ENCODE results near the gene GYPC. TPM values are rescaled to one million over a fixed set of nuclear protein-coding genes. Genes with fewer than 3 reads are reported as not detected.

GYPC gene, protein sequence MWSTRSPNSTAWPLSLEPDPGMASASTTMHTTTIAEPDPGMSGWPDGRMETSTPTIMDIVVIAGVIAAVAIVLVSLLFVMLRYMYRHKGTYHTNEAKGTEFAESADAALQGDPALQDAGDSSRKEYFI
- total RNA-seq (100 to 1,000 TPM; 148 to 157 TPM), total RNA-seq (30.1 to 163 (median 83.7) reads per million in 172 experiments)
- 149 TPM for polyA plus RNA-seq (2013, experiment 1 of 2)
- polyA plus RNA-seq (2013, experiment 2 of 2) = 119 TPM

DNA sequence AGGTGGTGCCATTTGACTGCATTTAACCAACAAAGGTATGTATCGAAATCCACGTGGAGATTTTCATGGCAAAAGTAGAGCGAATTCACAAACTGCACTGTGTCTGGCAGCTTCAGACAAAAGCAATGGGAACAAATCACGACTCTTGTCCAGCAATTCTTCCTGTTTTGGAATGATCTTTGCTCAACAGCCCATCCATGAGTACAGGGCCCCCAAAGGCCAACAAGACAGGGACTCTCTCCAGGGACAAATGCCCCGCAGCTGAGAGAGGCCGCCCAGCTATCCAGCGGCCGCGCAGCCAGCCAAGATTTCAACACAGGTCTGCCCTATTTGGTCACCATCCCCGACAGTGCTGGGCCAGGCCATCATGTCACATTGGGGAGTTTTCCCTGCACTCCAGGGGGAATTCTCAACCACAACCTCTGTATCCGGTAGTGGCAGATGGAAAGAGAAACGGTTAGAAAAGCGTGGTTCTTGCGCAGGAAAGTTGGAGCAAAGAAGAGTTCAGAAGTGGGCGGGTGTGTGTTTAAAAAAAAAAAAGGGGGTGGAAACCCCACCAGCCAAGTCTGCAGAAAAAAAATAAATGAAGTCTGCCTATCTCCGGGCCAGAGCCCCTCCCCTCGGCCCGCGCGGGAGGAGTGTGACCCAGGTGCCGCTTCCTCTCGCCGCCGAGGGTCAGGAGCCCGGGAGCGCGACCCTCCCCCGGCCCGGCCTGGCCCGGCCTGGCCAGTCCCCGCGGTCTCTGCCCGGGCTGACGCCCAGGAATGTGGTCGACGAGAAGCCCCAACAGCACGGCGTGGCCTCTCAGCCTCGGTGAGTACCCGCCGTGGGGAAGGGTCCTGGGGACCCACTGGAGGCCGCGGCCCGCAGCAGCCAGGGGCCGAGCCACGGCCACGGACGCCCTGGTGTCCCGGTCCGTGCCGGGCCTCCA, at the start of gene GYPC:
Gene GYPC (plus strand): TSS at position 659 of the 931 bp plus-strand sequence. CDS start 106 bp downstream, at position 765.
- peak within 1 kb of the TSS; percentile 98 for H3K27ac Mint-ChIP-seq
- peaks cover 57% of the 10 kb centered on the region for H3K4me1 Mint-ChIP-seq (ENCODE audit: low read depth)

DNA sequence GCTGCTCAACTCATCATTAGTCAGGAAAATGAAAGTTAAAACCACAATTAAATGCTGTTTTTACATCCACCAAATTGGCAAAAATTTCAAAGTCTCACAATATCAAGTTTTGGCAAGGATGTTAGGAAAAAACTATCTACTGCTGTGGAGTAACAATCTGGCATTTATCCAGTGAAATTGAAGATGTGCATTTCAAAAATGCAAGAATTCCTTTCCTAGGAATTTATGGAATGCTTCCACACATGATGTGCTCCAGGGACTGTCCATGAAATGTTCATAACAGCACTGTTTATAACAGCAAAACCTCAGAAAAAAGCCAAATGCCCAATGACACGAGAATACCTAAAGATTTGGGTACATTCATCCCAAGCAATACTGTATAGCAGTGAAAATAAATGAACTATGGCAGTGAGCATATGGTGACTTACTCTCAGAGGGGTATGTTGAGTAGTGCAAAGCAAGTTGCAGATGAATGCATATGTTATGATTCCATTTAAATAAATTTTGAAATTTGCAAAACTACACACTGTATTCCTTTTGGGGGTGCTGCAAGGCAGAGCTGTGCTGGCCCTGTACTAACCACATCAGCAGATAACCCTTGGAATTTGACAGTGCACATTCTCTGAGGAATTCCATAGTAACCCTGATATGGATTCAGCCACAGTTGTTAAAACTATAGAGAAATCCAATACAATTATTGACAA, 41.3 kb upstream of the GYPC start:
- TF ChIP-seq, protein P1, sequence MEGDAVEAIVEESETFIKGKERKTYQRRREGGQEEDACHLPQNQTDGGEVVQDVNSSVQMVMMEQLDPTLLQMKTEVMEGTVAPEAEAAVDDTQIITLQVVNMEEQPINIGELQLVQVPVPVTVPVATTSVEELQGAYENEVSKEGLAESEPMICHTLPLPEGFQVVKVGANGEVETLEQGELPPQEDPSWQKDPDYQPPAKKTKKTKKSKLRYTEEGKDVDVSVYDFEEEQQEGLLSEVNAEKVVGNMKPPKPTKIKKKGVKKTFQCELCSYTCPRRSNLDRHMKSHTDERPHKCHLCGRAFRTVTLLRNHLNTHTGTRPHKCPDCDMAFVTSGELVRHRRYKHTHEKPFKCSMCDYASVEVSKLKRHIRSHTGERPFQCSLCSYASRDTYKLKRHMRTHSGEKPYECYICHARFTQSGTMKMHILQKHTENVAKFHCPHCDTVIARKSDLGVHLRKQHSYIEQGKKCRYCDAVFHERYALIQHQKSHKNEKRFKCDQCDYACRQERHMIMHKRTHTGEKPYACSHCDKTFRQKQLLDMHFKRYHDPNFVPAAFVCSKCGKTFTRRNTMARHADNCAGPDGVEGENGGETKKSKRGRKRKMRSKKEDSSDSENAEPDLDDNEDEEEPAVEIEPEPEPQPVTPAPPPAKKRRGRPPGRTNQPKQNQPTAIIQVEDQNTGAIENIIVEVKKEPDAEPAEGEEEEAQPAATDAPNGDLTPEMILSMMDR (IDR thresholded peaks at IDR 0.05) = no peak
- Histone ChIP-seq H3K36me3 (ENCODE audit: insufficient read depth, low read length) (no peaks in the 10 kb centered on the region), H3K4me1 (ENCODE audit: insufficient read depth, low read length) (no peaks in the 10 kb centered on the region), H3K4me3 (ENCODE audit: low read length) (no peak overlapping the region), H3K27me3 (ENCODE audit: control insufficient read depth in 1 of 2, insufficient read depth in 2 of 2, low read length in 2 of 2) (no peaks in the 10 kb centered on the region), H3K27ac (ENCODE audit: low read depth in 1 of 2, low read length in 2 of 2) (no peak overlapping the region), H3K9me3 (ENCODE audit: control insufficient read depth in 1 of 2, insufficient read depth in 1 of 2, low read length in 2 of 2) (no peaks in the 10 kb centered on the region)
- intact Hi-C loops (cut with DNase I, micrococcal nuclease) = no loop called here
- no peak overlapping the region for H3K4me3 Mint-ChIP-seq
- POLR2A ChIA-PET = no interaction called here
- CTCF ChIA-PET = no interaction called here
- H3K4me1 Mint-ChIP-seq (ENCODE audit: low read depth) = no peaks in the 10 kb centered on the region
- no peak overlapping the region for H3K27ac Mint-ChIP-seq
- no peaks in the 10 kb centered on the region for H3K9me3 Mint-ChIP-seq
- H3K36me3 Mint-ChIP-seq (ENCODE audit: low read depth) = no peaks in the 10 kb centered on the region
- no peak for ATAC-seq (ENCODE audit: poor library complexity)
- DNase-seq = no peak
- H3K27me3 Mint-ChIP-seq = no peaks in the 10 kb centered on the region

More for the DNA sequence above, at the start of gene GYPC:
- H3K9me3 ChIP-seq (ENCODE audit: control insufficient read depth in 1 of 2, insufficient read depth in 1 of 2, low read length in 2 of 2) = no peaks in the 10 kb centered on the region
- intact Hi-C loops (cut with DNase I, micrococcal nuclease) = loop anchor here (1.0 to 10.0 kb wide), 7 partner anchors 107 to 1669 kb away; no protein-coding TSS in a partner anchor
- H3K4me3 ChIP-seq (ENCODE audit: low read length) = peak within 1 kb of the TSS; percentile 86
- TF ChIP-seq, protein P1 (IDR thresholded peaks at IDR 0.05) = no peak
- Mint-ChIP-seq H3K9me3 (no peaks in the 10 kb centered on the region), H3K36me3 (ENCODE audit: low read depth) (peaks cover 32% of the 10 kb centered on the region), H3K27me3 (no peaks in the 10 kb centered on the region), H3K4me3 (peak within 1 kb of the TSS; percentile 100)
- ATAC-seq (ENCODE audit: poor library complexity) = peak; percentile 21
- ChIA-PET CTCF (interaction anchor here (0.8 kb wide), 1 partner anchor 128 kb away, joined by 3 read pairs; no protein-coding TSS in a partner anchor), POLR2A (interaction anchor here (1.3 kb wide), 1 partner anchor 121 kb away, joined by 10 read pairs; no protein-coding TSS in a partner anchor)
- peaks cover 6% of the 10 kb centered on the region for H3K36me3 ChIP-seq (ENCODE audit: insufficient read depth, low read length)
- no peaks in the 10 kb centered on the region for H3K27me3 ChIP-seq (ENCODE audit: control insufficient read depth in 1 of 2, insufficient read depth in 2 of 2, low read length in 2 of 2)
- peak in 10 of 14 experiments; percentile 19 to 83 (median 52) for DNase-seq
- peak within 1 kb of the TSS; percentile 80 to 81 for H3K27ac ChIP-seq (ENCODE audit: low read depth in 1 of 2, low read length in 2 of 2)
- H3K4me1 ChIP-seq (ENCODE audit: insufficient read depth, low read length) = peaks cover 47% of the 10 kb centered on the region

DNA sequence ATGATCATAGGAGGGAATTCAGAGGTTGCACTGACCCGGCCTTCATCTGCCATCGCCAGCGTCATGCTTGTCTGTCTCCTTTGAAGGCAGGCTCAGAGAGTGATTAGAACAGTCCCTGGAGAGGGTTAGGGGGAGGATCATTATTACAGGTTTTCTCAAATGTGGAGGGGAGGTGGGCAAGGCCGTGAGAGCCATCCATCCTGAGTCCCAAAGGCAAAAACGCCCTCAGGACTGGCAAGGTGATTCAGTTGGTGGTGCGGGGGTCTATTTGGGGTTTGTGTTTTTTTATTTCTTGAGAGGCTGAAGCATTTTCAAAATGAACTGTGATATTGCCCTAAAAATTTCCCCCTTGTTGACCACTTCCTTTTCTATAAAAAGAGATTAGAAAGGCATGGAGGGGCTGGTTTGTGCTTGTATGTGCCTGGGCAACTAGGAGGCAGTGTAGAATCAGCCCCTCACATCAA, 39.3 kb upstream of the GYPC start:
- peaks cover 2% of the 10 kb centered on the region for H3K9me3 Mint-ChIP-seq
- no peak overlapping the region for H3K4me3 Mint-ChIP-seq
- H3K4me3 ChIP-seq (ENCODE audit: low read length) = no peak overlapping the region
- H3K27ac ChIP-seq (ENCODE audit: low read depth in 1 of 2, low read length in 2 of 2) = no peak overlapping the region
- no peaks in the 10 kb centered on the region for H3K4me1 ChIP-seq (ENCODE audit: insufficient read depth, low read length)
- TF ChIP-seq, protein P1 (IDR thresholded peaks at IDR 0.05) = no peak
- ATAC-seq (ENCODE audit: poor library complexity) (no peak), DNase-seq (no peak)
- H3K36me3 Mint-ChIP-seq (ENCODE audit: low read depth) = no peaks in the 10 kb centered on the region
- intact Hi-C loops (cut with DNase I, micrococcal nuclease) = no loop called here
- POLR2A ChIA-PET = no interaction called here
- CTCF ChIA-PET = no interaction called here
- no peak overlapping the region for H3K27ac Mint-ChIP-seq
- no peaks in the 10 kb centered on the region for H3K27me3 ChIP-seq (ENCODE audit: control insufficient read depth in 1 of 2, insufficient read depth in 2 of 2, low read length in 2 of 2)
- H3K27me3 Mint-ChIP-seq = peaks cover 6% of the 10 kb centered on the region
- no peaks in the 10 kb centered on the region for H3K4me1 Mint-ChIP-seq (ENCODE audit: low read depth)
- H3K36me3 ChIP-seq (ENCODE audit: insufficient read depth, low read length) = no peaks in the 10 kb centered on the region
- peaks cover 0 to 4% of the 10 kb centered on the region in 2 experiments for H3K9me3 ChIP-seq (ENCODE audit: control insufficient read depth in 1 of 2, insufficient read depth in 1 of 2, low read length in 2 of 2)

All from CD4-positive, alpha-beta T cell (primary cell).